ENCODE results near the gene TTC9C. TPM values are rescaled to one million over a fixed set of nuclear protein-coding genes. Genes with fewer than 3 reads are reported as not detected.
"Not testable (repeated sequence)": the region's sequence is repeated elsewhere in the genome, so short reads cannot be mapped to it uniquely, and the experiment has no call there.

Gene TTC9C
- total RNA-seq, 1 experiment from 2014 or later, result 71.4 TPM

GRCh38 chr11:62688491-62688890 lies 39.8 kb upstream of the TTC9C start:
- no peaks in the 10 kb centered on the region for H3K9me2 ChIP-seq (ENCODE audit: insufficient read depth)
- intact Hi-C loops (cut with micrococcal nuclease; ENCODE audit: unreplicated experiment), result no loop called here
- 0 out of 2 replicates have a peak, but pooled peaks cover 12% of the 10 kb centered on the region for H3K36me3 ChIP-seq (ENCODE audit: low read depth)
- POLR2A ChIA-PET (ENCODE audit: unreplicated experiment), result no interaction called here
- no peak overlapping the region for H3K4me2 ChIP-seq
- CTCF ChIA-PET, result no interaction called here
- H4K20me1 ChIP-seq (ENCODE audit: insufficient read depth), result no peaks in the 10 kb centered on the region
- no peaks in the 10 kb centered on the region for H3K4me1 ChIP-seq (replicated peaks; ENCODE audit: insufficient read depth)
- no peak overlapping the region for H3K27ac ChIP-seq
- H3K4me3 ChIP-seq, result no peak overlapping the region
- peaks cover 19% of the 10 kb centered on the region for H3F3A ChIP-seq (ENCODE audit: insufficient read depth, low read depth)
- TF ChIP-seq EZH2 (IDR thresholded peaks at IDR 0.05; ENCODE audit: low read depth) (no peak), CTCF (conservative IDR thresholded peaks at IDR 0.05) (no peak)
- DNase-seq, result no peak
- H3K27me3 ChIP-seq (ENCODE audit: insufficient read depth, low read depth), result no peaks in the 10 kb centered on the region
- BruUV-seq (replicated peaks), result no TSS peak
- no peaks in the 10 kb centered on the region for H3K79me2 ChIP-seq (ENCODE audit: low read depth)
- no peak overlapping the region for H2AFZ ChIP-seq
- H3K9me3 ChIP-seq (ENCODE audit: insufficient read depth, low read depth), result no peaks in the 10 kb centered on the region

- Histone ChIP-seq H3K79me2 (ENCODE audit: low read depth) (no peaks in the 10 kb centered on the region), H3K36me3 (ENCODE audit: low read depth) (0 out of 2 replicates have a peak, but pooled peaks cover 12% of the 10 kb centered on the region), H3K27me3 (ENCODE audit: insufficient read depth, low read depth) (no peaks in the 10 kb centered on the region), H2AFZ (no peak within 1 kb of the TSS), H4K20me1 (ENCODE audit: insufficient read depth) (no peaks in the 10 kb centered on the region), H3K4me2 (no peak within 1 kb of the TSS), H3K9me3 (ENCODE audit: insufficient read depth, low read depth) (no peaks in the 10 kb centered on the region), H3F3A (ENCODE audit: insufficient read depth, low read depth) (peaks cover 23% of the 10 kb centered on the region), H3K9me2 (ENCODE audit: insufficient read depth) (no peaks in the 10 kb centered on the region), H3K4me1 (replicated peaks; ENCODE audit: insufficient read depth) (no peaks in the 10 kb centered on the region), H3K27ac (no peak within 1 kb of the TSS), H3K4me3 (no peak within 1 kb of the TSS)
- intact Hi-C loops (cut with micrococcal nuclease; ENCODE audit: unreplicated experiment), result no loop called here
- DNase-seq, result no peak
- POLR2A ChIA-PET (ENCODE audit: unreplicated experiment), result no interaction called here
- no TSS peak for BruUV-seq (replicated peaks)
- TF ChIP-seq EZH2 (IDR thresholded peaks at IDR 0.05; ENCODE audit: low read depth) (no peak), CTCF (conservative IDR thresholded peaks at IDR 0.05) (no peak)
- CTCF ChIA-PET, result interaction anchor here (0.6 kb wide), 1 partner anchor 65 kb away, joined by 3 read pairs; no protein-coding TSS in a partner anchor
Observed at GRCh38 chr11:62689421-62690183, 38.7 kb upstream of the TTC9C start, which contains the start of gene LRRN4CL. Gene LRRN4CL (minus strand): TSS chr11:62689530. CDS start chr11:62688508, 1,022 bp downstream.

- H3K9me2 ChIP-seq (ENCODE audit: insufficient read depth); BruUV-seq (replicated peaks); H3K27ac ChIP-seq; H4K20me1 ChIP-seq (ENCODE audit: insufficient read depth); H3K9me3 ChIP-seq (ENCODE audit: insufficient read depth, low read depth); H3K4me1 ChIP-seq (replicated peaks; ENCODE audit: insufficient read depth); DNase-seq; H3K27me3 ChIP-seq (ENCODE audit: insufficient read depth, low read depth); H3K4me2 ChIP-seq; H2AFZ ChIP-seq; H3K79me2 ChIP-seq (ENCODE audit: low read depth); H3K4me3 ChIP-seq: not testable (repeated sequence)
- Histone ChIP-seq H3K36me3 (ENCODE audit: low read depth) (0 out of 2 replicates have a peak, but pooled peaks cover 12% of the 10 kb centered on the region), H3F3A (ENCODE audit: insufficient read depth, low read depth) (peaks cover 30% of the 10 kb centered on the region)
- ChIA-PET POLR2A (ENCODE audit: unreplicated experiment) (interaction anchor here (0.7 kb wide), 1 partner anchor 29 kb away, joined by 3 read pairs; the partner anchor contains the start of gene C11orf98), CTCF (interaction anchor here (1.1 to 2.4 kb wide), 2 partner anchors 12 to 13 kb away, joined by 5 to 15 read pairs; no protein-coding TSS in a partner anchor)
- intact Hi-C loops (cut with micrococcal nuclease; ENCODE audit: unreplicated experiment), result loop anchor here (1.0 to 2.0 kb wide), 2 partner anchors 15 to 298 kb away; partner anchors contain the start of gene UBXN1
Observed at GRCh38 chr11:62693624-62694023, 34.7 kb upstream of the TTC9C start.

All from PC-9 (cell line).